Measurements from ENCODE around the gene NR6A1.

GRCh38 chr9:124814164-124814535 lies 43.0 kb upstream of the NR6A1 start:
- no peak for TF ChIP-seq RAD21 (conservative IDR thresholded peaks at IDR 0.05)
- TF ChIP-seq CTCF (IDR thresholded peaks at IDR 0.05; ENCODE audit: poor library complexity, severe bottlenecking), result no peak
- no peak for TF ChIP-seq EP300 (conservative IDR thresholded peaks at IDR 0.05; ENCODE audit: poor library complexity, severe bottlenecking)
- TF ChIP-seq REST (IDR thresholded peaks at IDR 0.05; ENCODE audit: borderline replicate concordance), result no peak
- TF ChIP-seq POLR2AphosphoS5 (IDR thresholded peaks at IDR 0.05), result no peak
- no peak for TF ChIP-seq EZH2 (IDR thresholded peaks at IDR 0.05; ENCODE audit: borderline replicate concordance, insufficient read depth, low read length, poor library complexity, severe bottlenecking)
- no peak for TF ChIP-seq TAF1 (IDR thresholded peaks at IDR 0.05; ENCODE audit: low read depth)
- no peak for TF ChIP-seq MXI1 (conservative IDR thresholded peaks at IDR 0.05; ENCODE audit: poor library complexity, severe bottlenecking)
